Activated T-helper 2 cell treated with anti-CD3 and anti-CD28 coated beads, Interferon-gamma antibody, Interleukin-2, Interleukin-4, amounts not matched to agents 10 μg/mL and 5 μg/mL and 100 μg/mL, durations not matched to agents 14 hours and 24 hours and 36 hours (primary cell): Measurements from ENCODE around the gene HELT. TPM values are rescaled to one million over a fixed set of nuclear protein-coding genes. Genes with fewer than 3 reads are reported as not detected.

Source experiments
- DNase-seq: peaks from one replicate; pipeline ENCODE4 v3.0.0; 2021; ENCODE audit warnings: low spot score
- H3K27ac Mint-ChIP-seq: one replicate; pipeline ENCODE4 v1.8.0; 2021; ENCODE audit warnings: mixed read lengths
- H3K27me3 Mint-ChIP-seq: one replicate; pipeline ENCODE4 v1.8.0; 2021; ENCODE audit warnings: low read depth, mixed read lengths
- H3K36me3 Mint-ChIP-seq: one replicate; pipeline ENCODE4 v1.8.0; 2021; ENCODE audit warnings: low read depth, mixed read lengths
- H3K4me1 Mint-ChIP-seq: one replicate; pipeline ENCODE4 v1.8.0; 2021; ENCODE audit warnings: low read depth, mixed read lengths
- H3K4me3 Mint-ChIP-seq: one replicate; pipeline ENCODE4 v1.8.0; 2021; ENCODE audit warnings: low read depth, mild to moderate bottlenecking, moderate library complexity, mixed read lengths
- H3K9me3 Mint-ChIP-seq: one replicate; pipeline ENCODE4 v1.8.0; 2021; ENCODE audit warnings: mixed read lengths
- intact Hi-C: fragments of 100-400 bp; cut with micrococcal nuclease; formaldehyde crosslinking; loops from one replicate; pipeline ENCODE4 v1.15.1; 2023
- total RNA-seq: library from RNA; stranded (reverse); gene quantifications from 2 replicates; pipeline ENCODE4 v1.2.3, GENCODE V29; 2022

HELT gene
- total RNA-seq, 1 donor from 2014 or later = not detected

DNA sequence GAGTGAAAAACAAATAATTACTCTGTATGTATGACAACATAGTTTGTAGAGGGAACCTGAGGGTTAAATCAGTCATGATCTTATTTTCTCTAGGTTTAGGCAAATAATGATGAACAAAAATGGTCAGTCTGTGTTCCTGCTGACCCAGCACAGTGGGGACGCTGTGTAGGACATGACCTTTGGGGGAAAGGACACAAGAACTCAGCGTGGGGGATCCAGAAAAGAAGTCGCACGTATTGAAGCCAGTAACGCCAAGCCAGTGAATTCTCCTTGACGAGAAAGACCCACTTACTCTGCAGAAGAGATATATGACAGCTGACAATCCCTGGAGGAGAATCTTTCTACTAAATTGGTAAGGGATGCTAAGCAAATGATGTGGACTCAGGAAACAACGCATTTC is 36.6 kb downstream of the HELT start:
- Mint-ChIP-seq H3K27ac (no peak overlapping the region), H3K36me3 (no peaks in the 10 kb centered on the region), H3K27me3 (peaks cover 40% of the 10 kb centered on the region), H3K4me3 (no peak overlapping the region), H3K4me1 (no peaks in the 10 kb centered on the region), H3K9me3 (no peaks in the 10 kb centered on the region)
- no peak for DNase-seq
- intact Hi-C loops = no loop called here

GRCh38 chr4:185061610-185062009 is 43.3 kb downstream of the HELT start:
- Mint-ChIP-seq H3K4me3 (no peak overlapping the region), H3K4me1 (no peaks in the 10 kb centered on the region), H3K27me3 (peaks cover 28% of the 10 kb centered on the region), H3K27ac (no peak overlapping the region), H3K36me3 (no peaks in the 10 kb centered on the region), H3K9me3 (no peaks in the 10 kb centered on the region)
- intact Hi-C loops = no loop called here
- DNase-seq = no peak

DNA sequence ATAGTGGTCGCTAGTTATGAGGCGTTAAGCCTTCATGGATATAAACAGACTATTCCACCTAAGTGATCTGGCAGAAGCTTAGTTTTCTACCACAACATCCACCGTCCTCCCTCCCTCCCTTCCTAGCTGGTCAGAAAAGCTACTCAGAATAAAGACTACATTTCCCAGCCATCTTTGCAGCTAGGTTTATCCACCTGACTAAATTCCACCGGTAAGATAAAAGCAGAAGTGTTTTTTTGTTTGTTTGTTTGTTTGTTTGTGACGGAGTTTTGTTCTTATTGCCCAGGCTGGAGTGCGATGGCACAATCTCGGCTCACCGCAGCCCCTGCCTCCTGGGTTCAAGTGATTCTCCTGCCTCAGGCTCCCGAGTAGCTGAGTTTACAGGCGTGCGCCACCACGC is 44.3 kb downstream of the HELT start:
- H3K27me3 Mint-ChIP-seq = peaks cover 28% of the 10 kb centered on the region
- no peak overlapping the region for H3K27ac Mint-ChIP-seq
- intact Hi-C loops = no loop called here
- H3K4me3 Mint-ChIP-seq = no peak overlapping the region
- H3K36me3 Mint-ChIP-seq = no peaks in the 10 kb centered on the region
- no peaks in the 10 kb centered on the region for H3K9me3 Mint-ChIP-seq
- no peaks in the 10 kb centered on the region for H3K4me1 Mint-ChIP-seq
- no peak for DNase-seq

GRCh38 chr4:185066179-185066578 is 47.9 kb downstream of the HELT start:
- no peaks in the 10 kb centered on the region for H3K36me3 Mint-ChIP-seq
- no peaks in the 10 kb centered on the region for H3K4me1 Mint-ChIP-seq
- intact Hi-C loops = no loop called here
- H3K27ac Mint-ChIP-seq = no peak overlapping the region
- no peak for DNase-seq
- H3K27me3 Mint-ChIP-seq = peaks cover 20% of the 10 kb centered on the region
- H3K4me3 Mint-ChIP-seq = no peak overlapping the region
- H3K9me3 Mint-ChIP-seq = no peaks in the 10 kb centered on the region

DNA sequence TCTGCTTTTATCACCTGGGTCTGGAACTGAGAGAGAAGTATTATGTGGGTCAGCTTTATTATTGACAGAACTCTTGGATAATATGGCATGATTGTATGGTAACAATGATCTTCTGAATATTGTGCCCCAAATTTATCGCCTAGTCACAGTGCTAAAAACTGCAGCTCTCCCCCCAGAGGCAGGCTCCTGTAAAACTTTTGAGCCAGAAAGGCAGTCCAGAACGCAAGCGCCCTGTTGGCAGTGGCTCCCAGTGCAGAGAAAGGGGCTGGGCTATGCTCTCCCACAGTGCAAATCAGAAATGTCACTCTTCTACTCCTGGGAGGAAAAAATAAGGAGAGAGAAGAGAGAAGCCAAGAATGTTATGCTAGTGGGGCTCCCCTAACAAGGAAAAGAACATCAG is 50.5 kb downstream of the HELT start:
- H3K27ac Mint-ChIP-seq = no peak overlapping the region
- no peaks in the 10 kb centered on the region for H3K4me1 Mint-ChIP-seq
- no peak for DNase-seq
- peaks cover 22% of the 10 kb centered on the region for H3K27me3 Mint-ChIP-seq
- no peak overlapping the region for H3K4me3 Mint-ChIP-seq
- no peaks in the 10 kb centered on the region for H3K9me3 Mint-ChIP-seq
- H3K36me3 Mint-ChIP-seq = no peaks in the 10 kb centered on the region
- intact Hi-C loops = no loop called here

Other genes starting within 250 kb of the HELT start
- gene ACSL1, start 192.5 kb upstream of the HELT start, total RNA-seq = 42.7 and 43.0 TPM in 2 replicates
- 5.0 and 6.0 TPM in 2 replicates for gene SLC25A4, start 124.8 kb downstream of the HELT start, total RNA-seq
- 44.1 and 46.9 TPM in 2 replicates for gene CFAP97, start 185.5 kb downstream of the HELT start, total RNA-seq
- 24.1 and 25.0 TPM in 2 replicates for gene SNX25, start 191.1 kb downstream of the HELT start, total RNA-seq